H1 (cell line): ENCODE results near the gene ANKRD31. TPM values are rescaled to one million over a fixed set of nuclear protein-coding genes. Genes with fewer than 3 reads are reported as not detected.

Source experiments
- CTCF ChIA-PET: fragments of 300-600 bp; sonication (Branson Sonifier 250); formaldehyde crosslinking; loops from one replicate; lab custom pipeline; 2021; ENCODE audit not compliant: partially characterized antibody; lab: Charles Lee
- POLR2A ChIA-PET: fragments of 300-600 bp; sonication (Branson Sonifier 250); formaldehyde crosslinking; loops from one replicate; lab custom pipeline; 2021; ENCODE audit warnings: inconsistent platforms; ENCODE audit not compliant: partially characterized antibody; lab: Charles Lee
- DNase-seq, 2 experiments: peaks; one replicate each; pipeline versions ENCODE4 v3.0.0 to v3.0.0-alpha.2; 2010 to 2022; ENCODE audit warnings: low spot score in 2 of 2, low read depth in 1 of 2, mixed read lengths in 1 of 2
- FAIRE-seq: peaks from 2 replicates; lab custom pipeline; 2011; peaks lifted over from hg19 to GRCh38; lab: Jason Lieb, UNC
- H2AFZ ChIP-seq: 2 replicates; pipeline ENCODE4 v1.8.1; 2012; ENCODE audit warnings: low read length, inconsistent platforms
- H2AK5ac ChIP-seq: 2 replicates; pipeline ENCODE4 v1.6.1; 2013; ENCODE audit warnings: low read depth, low read length
- H2BK120ac ChIP-seq: replicated peaks from 2 replicates; pipeline ENCODE3; 2013; ENCODE audit warnings: low read depth, low read length, inconsistent platforms
- H2BK12ac ChIP-seq: 2 replicates; pipeline ENCODE4 v1.6.1; 2013; ENCODE audit warnings: low read depth, low read length
- H2BK15ac ChIP-seq: 2 replicates; pipeline ENCODE4 v1.6.1; 2013; ENCODE audit warnings: low read length
- H2BK20ac ChIP-seq: 2 replicates; pipeline ENCODE4 v1.6.1; 2013; ENCODE audit warnings: low read length
- H2BK5ac ChIP-seq: 2 replicates; pipeline ENCODE4 v1.6.1; 2013; ENCODE audit warnings: low read depth, low read length
- H3K14ac ChIP-seq: 2 replicates; pipeline ENCODE4 v1.6.1; 2013; ENCODE audit warnings: inconsistent platforms; ENCODE audit not compliant: insufficient read length
- H3K18ac ChIP-seq: 2 replicates; pipeline ENCODE4 v1.6.1; 2013; ENCODE audit warnings: low read length; ENCODE audit errors: extremely low read depth
- H3K23ac ChIP-seq: 2 replicates; pipeline ENCODE4 v1.6.1; 2013; ENCODE audit warnings: inconsistent platforms; ENCODE audit not compliant: insufficient read length
- H3K23me2 ChIP-seq: 2 replicates; pipeline ENCODE4 v1.6.1; 2013; ENCODE audit warnings: low read depth, low read length
- H3K27ac ChIP-seq: 2 replicates; pipeline ENCODE4 v1.6.1; 2011; ENCODE audit warnings: low read depth, low read length, inconsistent platforms
- H3K27me3 ChIP-seq, 4 experiments: replicated peaks in 1 of 4; 1 replicate in 1 of 4; 2 replicates in 3 of 4; pipeline versions ENCODE4 v1.6.1 to v1.8.1; 2011 to 2013; ENCODE audit warnings: low read length in 3 of 4, mild to moderate bottlenecking in 3 of 4, inconsistent platforms in 2 of 4, mixed read lengths in 2 of 4, moderate library complexity in 1 of 4; ENCODE audit not compliant: control insufficient read depth in 3 of 4, insufficient read depth in 3 of 4; ENCODE audit errors: extremely low read depth in 1 of 4
- H3K36me3 ChIP-seq, 4 experiments: 2 replicates each; pipeline versions ENCODE4 v1.6.1 to v1.8.1; 2011 to 2013; ENCODE audit warnings: mild to moderate bottlenecking in 4 of 4, low read length in 3 of 4, moderate library complexity in 2 of 4, control low read depth in 1 of 4, inconsistent platforms in 1 of 4; ENCODE audit not compliant: insufficient read depth in 4 of 4, control insufficient read depth in 2 of 4
- H3K4ac ChIP-seq: replicated peaks from 2 replicates; pipeline ENCODE3; 2013; ENCODE audit warnings: low read length, low read depth, mixed read lengths, inconsistent platforms; ENCODE audit not compliant: insufficient read length
- H3K4me1 ChIP-seq, 4 experiments: replicated peaks in 1 of 4; 1 replicate in 1 of 4; 2 replicates in 3 of 4; pipeline versions ENCODE4 v1.6.1 to v1.8.1; 2011 to 2013; ENCODE audit warnings: low read length in 3 of 4, inconsistent platforms in 2 of 4, mixed read lengths in 1 of 4; ENCODE audit not compliant: insufficient read depth in 4 of 4, control insufficient read depth in 3 of 4
- H3K4me2 ChIP-seq, 2 experiments: 2 replicates each; pipeline versions ENCODE4 v1.6.1 to v1.8.1; 2011 to 2013; ENCODE audit warnings: low read depth in 2 of 2, low read length in 2 of 2, control low read depth in 1 of 2, inconsistent platforms in 1 of 2, mild to moderate bottlenecking in 1 of 2; ENCODE audit not compliant: insufficient read depth in 1 of 2
- H3K4me3 ChIP-seq, 4 experiments: fragments of 200-600, 300-600 bp in 1 of 4; sonication (generic), shearing (Covaris generic), sonication (Bioruptor Twin) in 1 of 4; 2 replicates each; pipeline versions ENCODE4 v1.5.1 to v1.8.1; 2011 to 2016; ENCODE audit warnings: low read length in 4 of 4, low read depth in 3 of 4, control low read depth in 2 of 4, inconsistent platforms in 2 of 4, mild to moderate bottlenecking in 2 of 4, mixed read lengths in 1 of 4, moderate library complexity in 1 of 4; ENCODE audit not compliant: insufficient read depth in 2 of 4; ENCODE audit errors: extremely low read depth in 1 of 4
- H3K56ac ChIP-seq: replicated peaks from 2 replicates; pipeline ENCODE3; 2013; ENCODE audit warnings: low read depth, mild to moderate bottlenecking, mixed read lengths, low read length, inconsistent platforms; ENCODE audit not compliant: insufficient read length
- H3K79me1 ChIP-seq: 2 replicates; pipeline ENCODE4 v1.6.1; 2013; ENCODE audit warnings: low read depth, low read length, control low read depth
- H3K79me2 ChIP-seq, 2 experiments: 2 replicates each; pipeline versions ENCODE4 v1.6.1 to v1.8.1; 2012 to 2013; ENCODE audit warnings: low read length in 2 of 2, mild to moderate bottlenecking in 2 of 2, inconsistent platforms in 1 of 2; ENCODE audit not compliant: insufficient read depth in 2 of 2, control insufficient read depth in 1 of 2
- H3K9ac ChIP-seq, 4 experiments: replicated peaks in 1 of 4; 1 replicate in 1 of 4; 2 replicates in 3 of 4; pipeline versions ENCODE4 v1.6.1 to v1.8.1; 2011 to 2013; ENCODE audit warnings: low read depth in 3 of 4, low read length in 3 of 4, control low read depth in 2 of 4, mild to moderate bottlenecking in 2 of 4, moderate library complexity in 2 of 4, inconsistent platforms in 1 of 4; ENCODE audit errors: extremely low read depth in 1 of 4
- H3K9me3 ChIP-seq, 2 experiments: 2 replicates each; pipeline versions ENCODE4 v1.6.1 to v1.8.1; 2012 to 2013; ENCODE audit warnings: mild to moderate bottlenecking in 2 of 2, moderate library complexity in 2 of 2, control low read depth in 1 of 2, inconsistent platforms in 1 of 2, low read depth in 1 of 2, low read length in 1 of 2, mixed read lengths in 1 of 2; ENCODE audit not compliant: insufficient read depth in 2 of 2
- H4K20me1 ChIP-seq, 2 experiments: replicated peaks in 1 of 2; 2 replicates each; pipeline versions ENCODE3 to v1.8.1; 2011 to 2013; ENCODE audit warnings: inconsistent platforms in 2 of 2, low read length in 2 of 2, mild to moderate bottlenecking in 1 of 2; ENCODE audit not compliant: insufficient read depth in 2 of 2, control insufficient read depth in 1 of 2
- H4K5ac ChIP-seq: 2 replicates; pipeline ENCODE4 v1.6.1; 2013; ENCODE audit warnings: low read length, low read depth, mixed read lengths, inconsistent platforms; ENCODE audit not compliant: insufficient read length
- H4K8ac ChIP-seq: 2 replicates; pipeline ENCODE4 v1.8.0; 2013; ENCODE audit warnings: mild to moderate bottlenecking, moderate library complexity, low read length, inconsistent platforms; ENCODE audit not compliant: insufficient read depth; ENCODE audit errors: extremely low read depth
- H4K91ac ChIP-seq: replicated peaks from 2 replicates; pipeline ENCODE3; 2013; ENCODE audit warnings: low read length, mixed read lengths, inconsistent platforms; ENCODE audit not compliant: insufficient read length
- PHF8 ChIP-seq: fragments of 200-600 bp; sonication (generic); conservative IDR thresholded peaks from 2 replicates; pipeline ENCODE4 v1.7.1; 2012; ENCODE audit warnings: low read depth, mild to moderate bottlenecking, inconsistent platforms, low read length, moderate library complexity
- POLR2A ChIP-seq, 2 experiments: IDR thresholded peaks; 1 replicate in 1 of 2; 2 replicates in 1 of 2; pipeline ENCODE4 v1.6.1; 2011; ENCODE audit warnings: low read depth in 2 of 2, low read length in 2 of 2, mild to moderate bottlenecking in 2 of 2; ENCODE audit errors: control extremely low read depth in 1 of 2
- POLR2AphosphoS5 ChIP-seq: IDR thresholded peaks from 2 replicates; pipeline ENCODE4 v1.6.1; 2011; ENCODE audit warnings: low read depth, low read length
- RAD21 ChIP-seq, 2 experiments: IDR thresholded peaks in 1 of 2; conservative IDR thresholded peaks in 1 of 2; 2 replicates each; pipeline ENCODE4 v1.6.1; 2011; ENCODE audit warnings: low read depth in 2 of 2, low read length in 2 of 2, improper control_type of control experiment in 1 of 2, inconsistent platforms in 1 of 2, mild to moderate bottlenecking in 1 of 2, moderate library complexity in 1 of 2
- WGBS, 2 experiments: shearing (Covaris generic) in 1 of 2; methylation state at CpG; one replicate each; pipeline versions ENCODE4 v1.1.6 to v1.1.7; 2013 to 2015; ENCODE audit warnings: low lambda C conversion rate in 2 of 2, mixed read lengths in 2 of 2, inconsistent platforms in 1 of 2, low coverage in 1 of 2, missing lambda C conversion rate in 1 of 2; ENCODE audit not compliant: insufficient replicate concordance in 2 of 2, insufficient coverage in 1 of 2, insufficient read length in 1 of 2; ENCODE audit errors: extremely low coverage in 1 of 2, missing lambda C conversion rate in 1 of 2; 5-methylcytosine and 5-hydroxymethylcytosine counted together
- polyA plus RNA-seq, 7 experiments: library from polyadenylated mRNA; depleted of rRNA in 3 of 7; stranded (reverse) in 5 of 7; unstranded in 2 of 7; fragments of >200 nt in 5 of 7; fragments of 200-250 nt in 2 of 7; gene quantifications; 1 replicate in 5 of 7; 2 replicates in 1 of 7; 4 replicates in 1 of 7; pipeline versions ENCODE4 v1.2.1 to v1.2.3, GENCODE V29; 2011 to 2013; ENCODE audit warnings: missing spikeins in 2 of 7, mixed read lengths in 2 of 7
- total RNA-seq: library from RNA; stranded (reverse); fragmentation: NEBNext Ultra II Directional; extraction: Animal tissue kit (Norgen Biotek cat#: 25700); gene quantifications from 2 replicates; pipeline ENCODE4 v1.2.1, GENCODE V29; 2021
- TF ChIP-seq, protein P1 (sequence below), 3 experiments: IDR thresholded peaks; 1 replicate in 2 of 3; 2 replicates in 1 of 3; pipeline versions ENCODE4 v1.5.1 to v1.6.1; 2011; ENCODE audit warnings: low read length in 3 of 3, mild to moderate bottlenecking in 3 of 3, inconsistent platforms in 2 of 3, low read depth in 1 of 3, moderate library complexity in 1 of 3; ENCODE audit not compliant: insufficient read depth in 1 of 3; ENCODE audit errors: control extremely low read depth in 1 of 3

The ANKRD31 gene
- total and polyA plus RNA-seq, 2 of the 8 experiments (the other 6 are each of a cell fraction or from before 2014, with no cell fraction given): 0.05 to 0.06 TPM

- no peak overlapping the region for H3K23ac ChIP-seq
Measured at GRCh38 chr5:75050415-75050814, 186.3 kb downstream of the ANKRD31 start.

More at GRCh38 chr5:75050415-75050814, 186.3 kb downstream of the ANKRD31 start:
- ChIA-PET CTCF (interaction anchor here (0.6 to 4.3 kb wide), 60 partner anchors 8 to 1470 kb away, joined by 3 to 41 read pairs (median 4); partner anchors contain the start of genes ANKRD31 and HMGCR), POLR2A (interaction anchor here (1.2 kb wide), 1 partner anchor 269 kb away, joined by 3 read pairs; no protein-coding TSS in a partner anchor)
- H3K36me3 ChIP-seq: peaks cover 0 to 5% (median 0%) of the 10 kb centered on the region in 4 experiments; a peak in 2 of 8 replicates
- no peak overlapping the region for H3K9ac ChIP-seq
- WGBS, 2 experiments: 68% methylated on average over 11 of the region's 11 CpGs; no CpG with 5 or more reads in 1 of the 2 experiments
- H2BK20ac ChIP-seq: no peak overlapping the region
- H3K56ac ChIP-seq: no peak overlapping the region
- H3K4ac ChIP-seq: no peak overlapping the region
- no peak overlapping the region; the same call in 1 of the 2 replicates for H2BK15ac ChIP-seq
- H4K20me1 ChIP-seq: peaks cover 0 to 8% of the 10 kb centered on the region in 2 experiments
- H2BK12ac ChIP-seq: peak overlapping the region; percentile 20; the same call in 1 of the 2 replicates
- no peak overlapping the region for H4K8ac ChIP-seq
- H3K27me3 ChIP-seq: peaks cover 0 to 33% (median 15%) of the 10 kb centered on the region in 4 experiments; a peak in 4 of 7 replicates
- H2BK5ac ChIP-seq: no peak overlapping the region
- peak in 1 of 2 experiments; percentile 67 for DNase-seq
- H4K91ac ChIP-seq: no peak overlapping the region
- H3K4me1 ChIP-seq: peaks cover 15 to 24% (median 18%) of the 10 kb centered on the region in 4 experiments
- TF ChIP-seq POLR2AphosphoS5: peak; percentile 50; the same call in 1 of the 2 replicates
- TF ChIP-seq, protein P1, sequence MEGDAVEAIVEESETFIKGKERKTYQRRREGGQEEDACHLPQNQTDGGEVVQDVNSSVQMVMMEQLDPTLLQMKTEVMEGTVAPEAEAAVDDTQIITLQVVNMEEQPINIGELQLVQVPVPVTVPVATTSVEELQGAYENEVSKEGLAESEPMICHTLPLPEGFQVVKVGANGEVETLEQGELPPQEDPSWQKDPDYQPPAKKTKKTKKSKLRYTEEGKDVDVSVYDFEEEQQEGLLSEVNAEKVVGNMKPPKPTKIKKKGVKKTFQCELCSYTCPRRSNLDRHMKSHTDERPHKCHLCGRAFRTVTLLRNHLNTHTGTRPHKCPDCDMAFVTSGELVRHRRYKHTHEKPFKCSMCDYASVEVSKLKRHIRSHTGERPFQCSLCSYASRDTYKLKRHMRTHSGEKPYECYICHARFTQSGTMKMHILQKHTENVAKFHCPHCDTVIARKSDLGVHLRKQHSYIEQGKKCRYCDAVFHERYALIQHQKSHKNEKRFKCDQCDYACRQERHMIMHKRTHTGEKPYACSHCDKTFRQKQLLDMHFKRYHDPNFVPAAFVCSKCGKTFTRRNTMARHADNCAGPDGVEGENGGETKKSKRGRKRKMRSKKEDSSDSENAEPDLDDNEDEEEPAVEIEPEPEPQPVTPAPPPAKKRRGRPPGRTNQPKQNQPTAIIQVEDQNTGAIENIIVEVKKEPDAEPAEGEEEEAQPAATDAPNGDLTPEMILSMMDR (IDR thresholded peaks at IDR 0.05; ENCODE audit: control extremely low read depth in 1 of 3, insufficient read depth in 1 of 3, low read depth in 1 of 3, low read length in 3 of 3): peak; percentile 60 to 77 (median 65)
- TF ChIP-seq RAD21 (IDR thresholded peaks at IDR 0.05 in 1 of 2, conservative IDR thresholded peaks at IDR 0.05 in 1 of 2; ENCODE audit: low read depth in 2 of 2, low read length in 2 of 2): peak; percentile 47 to 55; a peak in 3 of 4 replicates
- TF ChIP-seq PHF8: no peak
- TF ChIP-seq POLR2A (IDR thresholded peaks at IDR 0.05; ENCODE audit: control extremely low read depth in 1 of 2, low read depth in 2 of 2, low read length in 2 of 2): peak in 1 of 2 experiments; percentile 54; a peak in 1 of 3 replicates
- H3K18ac ChIP-seq: no peak overlapping the region; the same call in 1 of the 2 replicates
- H3K4me3 ChIP-seq: peak overlapping the region in 1 of 4 experiments; percentile 76; a peak in 1 of 8 replicates
- no peak overlapping the region for H2BK120ac ChIP-seq
- peaks cover 0 to 52% of the 10 kb centered on the region in 2 experiments; a peak in 2 of 4 replicates for H3K79me2 ChIP-seq
- H3K14ac ChIP-seq: no peak overlapping the region
- FAIRE-seq: no peak
- H3K4me2 ChIP-seq: peak overlapping the region; percentile 93 to 97; a peak in 3 of 4 replicates
- H2AFZ ChIP-seq: no peak overlapping the region
- no peak overlapping the region for H2AK5ac ChIP-seq
- H3K27ac ChIP-seq: no peak overlapping the region
- no peaks in the 10 kb centered on the region for H3K79me1 ChIP-seq
- H4K5ac ChIP-seq: no peak overlapping the region
- peaks cover 13% of the 10 kb centered on the region for H3K23me2 ChIP-seq
- H3K9me3 ChIP-seq: no peaks in the 10 kb centered on the region
